GM12801 (cell line): ENCODE measurements around the gene RIMS1.

Source experiments
- CTCF ChIP-seq: IDR thresholded peaks from one replicate; pipeline ENCODE4 v1.5.1; 2011; ENCODE audit warnings: control low read depth; ENCODE audit not compliant: insufficient read length; ENCODE audit errors: extremely low read depth

Gene RIMS1

GRCh38 chr6:72418495-72418894 is 532.1 kb downstream of the RIMS1 start:
- no peak for TF ChIP-seq CTCF

GRCh38 chr6:72419966-72420365 is 533.6 kb downstream of the RIMS1 start:
- TF ChIP-seq CTCF = no peak

GRCh38 chr6:72420409-72420808 is 534.1 kb downstream of the RIMS1 start:
- no peak for TF ChIP-seq CTCF

GRCh38 chr6:72421387-72421786 is 535.0 kb downstream of the RIMS1 start:
- TF ChIP-seq CTCF = no peak

- TF ChIP-seq CTCF = no peak
Measured at GRCh38 chr6:72422171-72422570, 535.8 kb downstream of the RIMS1 start.

GRCh38 chr6:72424476-72424875 is 538.1 kb downstream of the RIMS1 start:
- TF ChIP-seq CTCF = no peak

- no peak for TF ChIP-seq CTCF
Measured at GRCh38 chr6:72425003-72425681, 538.8 kb downstream of the RIMS1 start.
